GM12878 (cell line): Measurements from ENCODE around the gene S100A11. TPM values are rescaled to one million over a fixed set of nuclear protein-coding genes. Genes with fewer than 3 reads are reported as not detected.

Source experiments
- ATAC-seq: fragments of 200-7000 bp; cut with Tn5 transposase; 3 replicates; pipeline ENCODE4 v1.9.1; 2020; ENCODE audit warnings: mild to moderate bottlenecking, moderate library complexity
- BruUV-seq: library from RNA; stranded (reverse); fragments of 400-500 nt; replicated peaks from 2 replicates; lab custom pipeline; 2021; lab: Mats Ljungman, UMichigan
- CTCF ChIA-PET: fragments of 300-600 bp; sonication (Branson Sonifier 250); formaldehyde crosslinking; extraction: SDS; loops from one replicate; lab custom pipeline; 2021; ENCODE audit warnings: inconsistent platforms; lab: Yijun Ruan, JAX
- POLR2A ChIA-PET: fragments of 350-600 bp; formaldehyde crosslinking; extraction: SDS; loops from one replicate; lab custom pipeline; 2021; ENCODE audit warnings: inconsistent platforms; lab: Charles Lee
- RAD21 ChIA-PET: fragments of 300-600 bp; sonication (Branson Sonifier 250); formaldehyde crosslinking; loops from one replicate; lab custom pipeline; 2023; ENCODE audit warnings: antibody characterized with exemption; ENCODE audit not compliant: unreplicated experiment; lab: Charles Lee
- SMC1A ChIA-PET: fragments of 300-600 bp; sonication (Branson Sonifier 250); formaldehyde crosslinking; loops from one replicate; lab custom pipeline; 2023; ENCODE audit not compliant: unreplicated experiment, uncharacterized antibody; lab: Charles Lee
- DNase-seq: peaks from one replicate; pipeline ENCODE4 v3.0.0-alpha.2; 2011; ENCODE audit warnings: low read depth, low spot score
- FAIRE-seq: peaks from 3 replicates; lab custom pipeline; 2011; peaks lifted over from hg19 to GRCh38; lab: Jason Lieb, UNC
- H2AFZ ChIP-seq: 2 replicates; pipeline ENCODE4 v1.6.0; 2011; ENCODE audit warnings: low read depth, low read length, control low read depth; ENCODE audit not compliant: control insufficient read depth
- H3K27ac ChIP-seq: 2 replicates; pipeline ENCODE4 v1.5.1; 2011; ENCODE audit warnings: control low read depth; ENCODE audit not compliant: control insufficient read depth, insufficient read depth
- H3K27me3 ChIP-seq, 2 experiments: replicated peaks in 1 of 2; 2 replicates each; pipeline versions ENCODE4 v1.6.0 to v1.6.1; 2011; ENCODE audit warnings: low read length in 1 of 2; ENCODE audit not compliant: control insufficient read depth in 2 of 2, insufficient read depth in 2 of 2
- H3K36me3 ChIP-seq, 2 experiments: 2 replicates each; pipeline ENCODE4 v1.5.1; 2011; ENCODE audit warnings: low read length in 1 of 2; ENCODE audit not compliant: control insufficient read depth in 2 of 2, insufficient read depth in 2 of 2
- H3K4me1 ChIP-seq: 2 replicates; pipeline ENCODE4 v1.6.1; 2011; ENCODE audit warnings: mild to moderate bottlenecking, low read length, moderate library complexity, mixed read lengths; ENCODE audit not compliant: control insufficient read depth, insufficient read depth
- H3K4me2 ChIP-seq: 2 replicates; pipeline ENCODE4 v1.6.0; 2011; ENCODE audit warnings: control low read depth; ENCODE audit not compliant: control insufficient read depth, insufficient read depth
- H3K4me3 ChIP-seq: fragments of 200-600 bp; sonication (generic); 2 replicates; pipeline ENCODE4 v1.5.1; 2016
- H3K79me2 ChIP-seq: 2 replicates; pipeline ENCODE4 v1.6.0; 2011; ENCODE audit warnings: low read length; ENCODE audit not compliant: control insufficient read depth, insufficient read depth
- H3K9ac ChIP-seq: 2 replicates; pipeline ENCODE4 v1.8.0; 2011; ENCODE audit warnings: low read length, control low read depth, mixed read lengths; ENCODE audit not compliant: control insufficient read depth, insufficient read depth
- H3K9me3 ChIP-seq: replicated peaks from 3 replicates; pipeline ENCODE4 v1.5.1; 2011; ENCODE audit warnings: mild to moderate bottlenecking, low read length; ENCODE audit not compliant: control insufficient read depth, insufficient read depth
- H4K20me1 ChIP-seq: 2 replicates; pipeline ENCODE4 v1.6.0; 2011; ENCODE audit not compliant: control insufficient read depth, insufficient read depth
- BCL11A ChIP-seq: IDR thresholded peaks from 2 replicates; pipeline ENCODE4 v1.6.1; 2011; ENCODE audit warnings: low read depth, low read length
- CBFB ChIP-seq: IDR thresholded peaks from 2 replicates; pipeline ENCODE4 v1.6.1; 2016; ENCODE audit warnings: antibody characterized with exemption, low read depth
- HCFC1 ChIP-seq: fragments of 150-350 bp; IDR thresholded peaks from 2 replicates; pipeline ENCODE4 v1.6.1; 2014; ENCODE audit warnings: low read length
- IKZF2 ChIP-seq, 2 experiments: fragments of 450-650 bp; IDR thresholded peaks; 2 replicates each; pipeline ENCODE4 v1.6.1; 2017; ENCODE audit warnings: mild to moderate bottlenecking in 2 of 2, moderate library complexity in 2 of 2
- KLF5 ChIP-seq: fragments of 450-650 bp; IDR thresholded peaks from 2 replicates; pipeline ENCODE4 v1.6.1; 2014; ENCODE audit warnings: mild to moderate bottlenecking; ENCODE audit not compliant: partially characterized antibody
- MTA2 ChIP-seq: fragments of 450-650 bp; IDR thresholded peaks from 2 replicates; pipeline ENCODE4 v1.6.1; 2016; ENCODE audit warnings: low read depth, mild to moderate bottlenecking, moderate library complexity
- NKRF ChIP-seq: fragments of 450-650 bp; conservative IDR thresholded peaks from 2 replicates; pipeline ENCODE4 v1.6.1; 2017; ENCODE audit warnings: mild to moderate bottlenecking, moderate library complexity
- NRF1 ChIP-seq: conservative IDR thresholded peaks from 2 replicates; pipeline ENCODE4 v1.6.1; 2011; ENCODE audit warnings: mild to moderate bottlenecking, low read depth, low read length, improper control_type of control experiment
- SMC3 ChIP-seq: IDR thresholded peaks from 2 replicates; pipeline ENCODE4 v1.6.1; 2011; ENCODE audit warnings: low read length, improper control_type of control experiment, borderline replicate concordance
- SPI1 ChIP-seq: IDR thresholded peaks from 2 replicates; pipeline ENCODE4 v1.6.1; 2011; ENCODE audit warnings: low read depth, mild to moderate bottlenecking, low read length, moderate library complexity, borderline replicate concordance; ENCODE audit not compliant: insufficient read depth
- SRF ChIP-seq, 2 experiments: IDR thresholded peaks; 2 replicates each; pipeline ENCODE4 v1.6.1; 2011; ENCODE audit warnings: low read depth in 2 of 2, low read length in 2 of 2, mild to moderate bottlenecking in 1 of 2, moderate library complexity in 1 of 2
- ZNF217 ChIP-seq: fragments of 450-650 bp; IDR thresholded peaks from 2 replicates; pipeline ENCODE4 v1.6.1; 2017; ENCODE audit warnings: antibody characterized with exemption, mild to moderate bottlenecking
- ZNF274 ChIP-seq: IDR thresholded peaks from one replicate; pipeline ENCODE4 v1.8.0; 2011; ENCODE audit not compliant: insufficient read length, insufficient read depth
- ZNF622 ChIP-seq: fragments of 450-650 bp; IDR thresholded peaks from 2 replicates; pipeline ENCODE4 v1.6.1; 2017; ENCODE audit warnings: mild to moderate bottlenecking, inconsistent platforms
- WGBS: methylation state at CpG from one replicate; pipeline ENCODE4 v1.1.6; 2016; ENCODE audit warnings: low lambda C conversion rate; ENCODE audit not compliant: insufficient replicate concordance, insufficient coverage; ENCODE audit errors: missing lambda C conversion rate; 5-methylcytosine and 5-hydroxymethylcytosine counted together
- in situ Hi-C: fragments of 300-500 bp; cut with MboI; formaldehyde crosslinking; loops from 9 replicates; pipeline ENCODE4 v1.14.3; 2018; ENCODE audit warnings: mixed read lengths
- intact Hi-C: fragments of 100-400 bp; cut with micrococcal nuclease; formaldehyde crosslinking; loops from one replicate; pipeline ENCODE4 v1.14.2; 2022; ENCODE audit not compliant: unreplicated experiment
- polyA plus RNA-seq, 11 experiments: library from polyadenylated mRNA; depleted of rRNA in 4 of 11; unstranded in 6 of 11; stranded (reverse) in 5 of 11; fragments of >200 nt; fragmentation: Nextera tagmentation in 4 of 11; fragmentation: Illumina TruSeq in 1 of 11; extraction: Ambion mirVana in 4 of 11; extraction: Trizol in 1 of 11; gene quantifications; 1 replicate in 1 of 11; 2 replicates in 10 of 11; pipeline versions ENCODE4 v1.2.1 to v1.2.3, GENCODE V29; 2011 to 2016; ENCODE audit warnings: inconsistent platforms in 2 of 11, missing spikeins in 2 of 11, low read depth in 1 of 11
- total RNA-seq, 4 experiments: library from RNA; depleted of rRNA in 3 of 4; stranded (reverse); fragments of >200 nt in 3 of 4; fragmentation: Illumina TruSeq in 1 of 4; extraction: Trizol in 1 of 4; gene quantifications; 2 replicates each; pipeline versions ENCODE4 v1.2.1 to v1.2.3, GENCODE V29; 2013 to 2021

S100A11 gene
- total and polyA plus RNA-seq, 10 of the 15 experiments (the other 5 are each of a cell fraction or from before 2014, with no cell fraction given): 9.0 to 134 (median 62.7) TPM

- WGBS: 0% methylated on average over 1 of the region's 1 CpG
- Histone ChIP-seq H4K20me1 (no peaks in the 10 kb centered on the region), H3K9me3 (no peaks in the 10 kb centered on the region)
- no peak for TF ChIP-seq ZNF274
- TF ChIP-seq SPI1: no peak
- TF ChIP-seq SRF (IDR thresholded peaks at IDR 0.05; ENCODE audit: low read depth in 2 of 2, low read length in 2 of 2): no peak
- TF ChIP-seq KLF5: no peak
- no peak for TF ChIP-seq SMC3
- no peak for TF ChIP-seq CBFB
- TF ChIP-seq, all 136 proteins: peak for 0
- ChIA-PET SMC1A (no interaction called here), POLR2A (interaction anchor here (0.9 kb wide), 1 partner anchor 8 kb away, joined by 3 read pairs; no protein-coding TSS in a partner anchor), CTCF (interaction anchor here (0.6 to 1.8 kb wide), 3 partner anchors 8 to 1337 kb away, joined by 3 to 10 read pairs (median 3); no protein-coding TSS in a partner anchor), RAD21 (no interaction called here)
- Histone ChIP-seq H3K79me2 (no peaks in the 10 kb centered on the region), H3K9ac (no peak overlapping the region), H2AFZ (no peak overlapping the region), H3K4me1 (no peaks in the 10 kb centered on the region), H3K27ac (no peak overlapping the region), H3K4me3 (no peak overlapping the region), H3K4me2 (no peak overlapping the region), H3K27me3 (peaks cover 3% of the 10 kb centered on the region in 2 experiments), H3K36me3 (no peaks in the 10 kb centered on the region)
- no peak for ATAC-seq
- in situ Hi-C loops: no loop called here
- DNase-seq: no peak
- no TSS peak for BruUV-seq
- intact Hi-C loops: no loop called here
- FAIRE-seq: no peak
Observed at GRCh38 chr1:152009691-152010090, 27.1 kb downstream of the S100A11 start.

- no peak overlapping the region for H3K4me3 ChIP-seq
- H3K4me1 ChIP-seq: no peaks in the 10 kb centered on the region
- SMC1A ChIA-PET: interaction anchor here (0.8 kb wide), 1 partner anchor 11 kb away, joined by 3 read pairs; no protein-coding TSS in a partner anchor
- RAD21 ChIA-PET: no interaction called here
- no peak for TF ChIP-seq MTA2
- TF ChIP-seq SRF (IDR thresholded peaks at IDR 0.05; ENCODE audit: low read depth in 2 of 2, low read length in 2 of 2): no peak
- no peak for TF ChIP-seq BCL11A
- TF ChIP-seq ZNF217: no peak
- no peak for TF ChIP-seq NKRF
- no peak for TF ChIP-seq ZNF622
- TF ChIP-seq IKZF2 (IDR thresholded peaks at IDR 0.05): no peak
- TF ChIP-seq NRF1: no peak
- no peak for TF ChIP-seq HCFC1
- no peaks in the 10 kb centered on the region for H3K79me2 ChIP-seq
- H3K9ac ChIP-seq: no peak overlapping the region
- no TSS peak for BruUV-seq
- H3K27ac ChIP-seq: no peak overlapping the region
- H2AFZ ChIP-seq: no peak overlapping the region
- peaks cover 3 to 6% of the 10 kb centered on the region in 2 experiments for H3K27me3 ChIP-seq
- no peaks in the 10 kb centered on the region for H4K20me1 ChIP-seq
- no peaks in the 10 kb centered on the region for H3K36me3 ChIP-seq
- FAIRE-seq: no peak
- in situ Hi-C loops (no loop called here), intact Hi-C loops (no loop called here)
- no peaks in the 10 kb centered on the region for H3K9me3 ChIP-seq
- POLR2A ChIA-PET: no interaction called here
- H3K4me2 ChIP-seq: no peak overlapping the region
- WGBS: 0% methylated on average over 2 of the region's 2 CpGs
- CTCF ChIA-PET: interaction anchor here (0.6 kb wide), 1 partner anchor 907 kb away, joined by 4 read pairs; no protein-coding TSS in a partner anchor
- ATAC-seq: no peak
- DNase-seq: no peak
Observed at GRCh38 chr1:152007047-152007446, 29.8 kb downstream of the S100A11 start.
